ENCODE data around the gene CREM. TPM values are rescaled to one million over a fixed set of nuclear protein-coding genes. Genes with fewer than 3 reads are reported as not detected.

The CREM gene
- total and polyA plus RNA-seq, 3 donors from 2014 or later: 156 to 405 (median 266) TPM

DNA sequence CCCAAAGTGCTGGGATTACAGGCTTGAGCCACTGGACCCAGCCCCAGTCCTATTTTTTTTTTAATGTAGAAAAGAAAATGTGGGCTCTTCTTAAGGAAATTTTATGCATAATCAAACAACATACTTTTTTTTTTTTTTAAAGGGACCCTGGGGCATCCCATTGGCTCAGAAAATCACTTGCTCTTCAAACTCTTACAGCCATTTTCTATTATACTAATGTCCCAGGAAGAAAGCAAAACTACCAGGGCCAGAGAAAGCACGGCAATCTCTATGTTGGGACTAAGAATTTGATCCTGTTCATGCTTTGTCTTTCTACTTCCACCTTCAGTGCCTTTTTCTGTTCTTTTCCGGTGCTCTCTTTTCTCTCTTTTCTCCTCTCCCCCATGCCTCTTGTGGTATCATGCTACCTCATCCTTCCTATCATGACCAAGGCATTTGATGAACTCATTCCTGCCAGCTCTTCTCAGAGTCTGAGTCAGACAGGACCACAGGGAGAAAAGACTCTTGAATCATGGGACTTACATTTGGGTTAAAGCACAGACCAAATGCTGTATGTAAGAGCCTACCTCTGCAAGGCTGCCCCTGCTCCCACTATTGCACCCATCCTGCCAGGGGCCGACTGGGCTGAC lies 133.2 kb downstream of the CREM start:
- H3K27me3 ChIP-seq: no peaks in the 10 kb centered on the region
- H3K36me3 ChIP-seq (ENCODE audit: low read depth, missing control alignments): no peaks in the 10 kb centered on the region
- no peaks in the 10 kb centered on the region for H3K4me1 ChIP-seq
- TF ChIP-seq, protein P1, sequence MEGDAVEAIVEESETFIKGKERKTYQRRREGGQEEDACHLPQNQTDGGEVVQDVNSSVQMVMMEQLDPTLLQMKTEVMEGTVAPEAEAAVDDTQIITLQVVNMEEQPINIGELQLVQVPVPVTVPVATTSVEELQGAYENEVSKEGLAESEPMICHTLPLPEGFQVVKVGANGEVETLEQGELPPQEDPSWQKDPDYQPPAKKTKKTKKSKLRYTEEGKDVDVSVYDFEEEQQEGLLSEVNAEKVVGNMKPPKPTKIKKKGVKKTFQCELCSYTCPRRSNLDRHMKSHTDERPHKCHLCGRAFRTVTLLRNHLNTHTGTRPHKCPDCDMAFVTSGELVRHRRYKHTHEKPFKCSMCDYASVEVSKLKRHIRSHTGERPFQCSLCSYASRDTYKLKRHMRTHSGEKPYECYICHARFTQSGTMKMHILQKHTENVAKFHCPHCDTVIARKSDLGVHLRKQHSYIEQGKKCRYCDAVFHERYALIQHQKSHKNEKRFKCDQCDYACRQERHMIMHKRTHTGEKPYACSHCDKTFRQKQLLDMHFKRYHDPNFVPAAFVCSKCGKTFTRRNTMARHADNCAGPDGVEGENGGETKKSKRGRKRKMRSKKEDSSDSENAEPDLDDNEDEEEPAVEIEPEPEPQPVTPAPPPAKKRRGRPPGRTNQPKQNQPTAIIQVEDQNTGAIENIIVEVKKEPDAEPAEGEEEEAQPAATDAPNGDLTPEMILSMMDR (IDR thresholded peaks at IDR 0.05): no peak
- no peak for TF ChIP-seq POLR2A (IDR thresholded peaks at IDR 0.05)
- H3K27ac ChIP-seq: no peak overlapping the region
- intact Hi-C loops (cut with DNase I; ENCODE audit: low total_unique reads): no loop called here
- WGBS, 2 donors: 65 to 70% methylated on average over 3 of the region's 3 CpGs
- H3K4me3 ChIP-seq: no peak overlapping the region
- no peak for DNase-seq
- H3K9me3 ChIP-seq: no peaks in the 10 kb centered on the region

DNA sequence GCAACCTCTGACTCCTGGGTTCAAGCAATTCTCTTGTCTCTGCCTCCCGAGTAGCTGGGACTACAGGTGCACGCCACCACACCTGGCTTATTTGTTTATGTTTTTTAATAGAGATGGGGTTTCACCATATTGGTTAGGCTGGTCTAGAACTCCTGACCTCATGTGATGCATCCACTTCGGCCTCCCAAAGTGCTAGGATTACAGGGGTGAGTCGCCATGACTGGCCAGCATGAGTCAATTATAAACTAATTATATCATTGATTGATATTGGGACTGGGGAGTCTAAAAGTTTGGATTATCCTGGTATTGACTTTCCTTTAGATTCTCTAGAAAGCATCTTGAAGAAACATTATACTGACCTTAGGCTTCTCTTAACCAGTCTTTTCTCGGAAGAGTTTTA lies 135.8 kb downstream of the CREM start:
- no peak overlapping the region for H3K4me3 ChIP-seq
- intact Hi-C loops (cut with DNase I; ENCODE audit: low total_unique reads): no loop called here
- no peak overlapping the region for H3K27ac ChIP-seq
- H3K36me3 ChIP-seq (ENCODE audit: low read depth, missing control alignments): no peaks in the 10 kb centered on the region
- no peaks in the 10 kb centered on the region for H3K27me3 ChIP-seq
- H3K4me1 ChIP-seq: no peaks in the 10 kb centered on the region
- TF ChIP-seq, protein P1 (IDR thresholded peaks at IDR 0.05): no peak
- TF ChIP-seq POLR2A (IDR thresholded peaks at IDR 0.05): no peak
- no peaks in the 10 kb centered on the region for H3K9me3 ChIP-seq
- 98 to 99% methylated on average over 5 of the region's 5 CpGs for WGBS, 2 donors
- no peak for DNase-seq

Small RNA genes lying within 50 kb of the gene (microRNA-seq; reads per million reads assigned to microRNA genes)
- 0.70 to 1.4 reads per million in 2 donors for gene MIR3611 (ENCODE audit: borderline number of aligned reads in 2 of 2, borderline replicate concordance in 1 of 2)

Small RNA genes lying within 50 kb of the gene (small RNA-seq; reads per million reads assigned to genes)
- gene MIR3611 (0 reads per million in 2 donors), gene RNU6-1167P (0 reads per million in 2 donors), gene RNU6-794P (0 reads per million in 2 donors), gene RNU7-77P (0 reads per million in 2 donors)

Other genes starting within 250 kb of the CREM start
- 10 to 100 TPM; 37.6 to 43.8 TPM for gene CUL2, start 36.5 kb upstream of the CREM start, total RNA-seq
- gene CUL2, start 36.5 kb upstream of the CREM start, polyA plus RNA-seq (ENCODE audit: insufficient read depth, low read depth, low replicate concordance): 47.0 TPM
- gene CCNY, start 209.7 kb downstream of the CREM start, total RNA-seq: 100 to 1,000 TPM; 103 to 132 TPM
- gene CCNY, start 209.7 kb downstream of the CREM start, polyA plus RNA-seq (ENCODE audit: insufficient read depth, low read depth, low replicate concordance): 380 TPM

All from testis (tissue), 3 donors.